ENCODE data around the gene TTC23.

The TTC23 gene

DNA sequence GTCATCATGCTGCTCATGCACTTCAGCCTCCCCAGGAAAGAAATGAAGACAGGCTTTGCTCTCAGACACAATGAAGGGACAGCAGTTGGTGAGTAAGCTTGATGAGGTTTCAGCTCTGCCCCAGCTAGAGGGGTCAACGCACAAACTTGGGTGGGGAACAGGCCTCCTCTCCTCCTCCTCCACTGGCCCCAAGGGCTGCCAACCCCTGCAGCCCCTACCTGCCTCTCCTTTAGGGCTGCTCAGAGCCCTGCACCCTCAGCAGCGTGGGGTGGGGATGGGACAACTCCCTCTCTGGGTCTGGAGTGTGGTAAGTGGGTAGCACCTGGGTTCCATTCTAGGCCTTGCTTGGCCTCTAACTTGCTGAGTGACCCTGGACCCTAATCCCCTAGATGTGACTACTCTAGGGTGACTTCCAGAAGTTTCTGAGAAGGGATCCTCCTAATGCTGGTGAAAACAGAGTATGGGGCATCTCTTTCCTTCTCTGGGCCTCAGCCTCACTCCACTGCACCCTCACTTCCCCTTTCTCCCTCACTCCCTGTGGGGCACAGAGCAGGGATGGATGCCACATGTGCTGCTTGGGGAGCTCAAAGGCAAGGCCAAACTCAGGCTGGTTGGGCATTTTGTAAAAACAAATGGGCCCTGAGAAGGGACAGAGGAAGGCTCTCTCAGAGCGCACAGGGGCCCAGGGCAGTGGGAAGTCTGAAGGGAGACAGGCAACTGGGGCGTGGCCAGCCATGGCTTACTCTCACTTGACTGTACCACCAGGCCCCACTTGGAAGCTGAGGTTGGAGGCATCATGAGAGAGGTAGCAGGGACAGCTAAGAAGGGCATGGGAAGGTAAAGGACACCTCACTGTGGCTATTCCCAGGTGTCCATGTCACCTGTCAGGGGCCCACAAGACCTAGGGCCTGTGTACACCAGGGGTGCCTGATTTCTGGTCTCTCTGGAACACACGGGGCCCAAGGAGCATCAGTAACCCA, 80.5 kb downstream of the TTC23 start:
- in situ Hi-C loops (cut with HindIII; ENCODE audit: low sequenced_read_pairs), result no loop called here

DNA sequence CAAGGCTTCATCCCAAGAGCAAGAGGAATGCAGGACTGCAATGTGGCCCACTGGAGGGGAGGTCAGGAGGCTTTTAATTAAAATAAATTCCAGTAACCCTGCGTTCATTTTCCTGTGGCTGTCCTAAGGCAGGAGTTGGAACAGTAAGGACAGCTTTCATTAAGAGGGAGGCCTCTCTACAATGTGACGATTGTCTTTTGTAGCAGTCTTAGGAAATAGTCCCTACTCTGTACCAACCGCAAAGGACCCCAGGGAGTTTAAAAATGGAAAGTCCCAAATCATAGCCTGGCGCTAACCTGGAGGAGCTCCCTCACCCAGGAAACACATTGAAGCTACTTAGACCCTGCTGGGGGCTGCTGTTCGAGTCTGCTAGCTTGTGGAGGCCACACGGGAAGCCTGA, 81.7 kb downstream of the TTC23 start:
- in situ Hi-C loops (cut with HindIII; ENCODE audit: low sequenced_read_pairs), result no loop called here

DNA sequence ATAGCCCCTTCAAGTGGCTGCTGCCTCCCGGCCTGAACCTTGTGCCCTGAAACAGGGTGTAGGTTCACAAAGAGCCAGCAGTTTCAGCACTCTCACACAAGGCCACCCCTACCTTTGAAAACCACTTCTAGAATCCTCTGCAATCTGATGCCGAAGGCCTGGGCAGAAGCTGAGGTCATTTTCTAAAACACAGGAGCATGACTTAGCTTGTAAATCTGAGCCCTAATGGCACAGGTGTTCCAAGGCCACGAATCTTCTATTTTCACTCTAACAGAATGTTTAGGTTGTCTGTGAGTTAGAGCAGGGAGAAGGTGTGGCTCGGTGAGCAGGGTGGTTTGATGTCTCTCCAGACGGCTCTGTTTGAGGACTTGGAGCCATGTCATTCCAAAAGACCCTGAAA, 82.2 kb downstream of the TTC23 start:
- in situ Hi-C loops (cut with HindIII; ENCODE audit: low sequenced_read_pairs), result no loop called here

DNA sequence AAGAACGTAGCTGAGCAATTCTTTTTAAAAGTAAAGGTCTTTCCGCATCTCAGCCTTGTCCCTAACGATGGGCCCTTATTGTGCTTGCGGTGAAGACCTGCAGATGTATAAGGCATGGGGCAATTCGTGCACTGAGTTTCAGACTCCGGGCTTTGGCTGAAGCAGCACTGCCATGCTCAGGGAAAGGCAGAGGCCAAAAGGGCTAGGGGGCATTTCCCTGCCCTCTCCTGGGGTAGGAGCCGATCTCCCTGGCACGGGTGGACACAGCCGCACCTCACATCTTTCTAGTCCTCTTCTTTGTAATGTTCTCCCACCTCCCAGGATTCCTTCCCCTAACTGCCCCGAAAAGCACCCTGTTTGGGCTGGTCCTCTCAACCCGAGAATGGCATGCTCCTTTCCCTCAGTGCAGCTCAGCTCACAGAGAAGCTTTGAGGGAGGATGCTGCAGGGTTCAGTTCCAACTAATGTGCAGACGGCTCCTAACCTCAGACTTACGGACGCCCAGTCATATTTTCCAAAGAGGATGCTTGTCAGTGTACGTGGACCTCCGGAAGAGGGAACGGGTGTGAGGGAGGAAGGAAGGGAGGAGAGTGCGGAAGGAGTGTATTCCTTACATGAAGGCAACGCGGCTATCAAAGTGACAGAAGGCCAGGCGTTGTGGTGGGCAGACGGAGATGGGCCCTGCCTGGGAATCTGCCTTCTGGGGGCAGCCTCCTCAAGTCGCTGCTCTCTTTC, 83.3 kb downstream of the TTC23 start:
- in situ Hi-C loops (cut with HindIII; ENCODE audit: low sequenced_read_pairs), result no loop called here

DNA sequence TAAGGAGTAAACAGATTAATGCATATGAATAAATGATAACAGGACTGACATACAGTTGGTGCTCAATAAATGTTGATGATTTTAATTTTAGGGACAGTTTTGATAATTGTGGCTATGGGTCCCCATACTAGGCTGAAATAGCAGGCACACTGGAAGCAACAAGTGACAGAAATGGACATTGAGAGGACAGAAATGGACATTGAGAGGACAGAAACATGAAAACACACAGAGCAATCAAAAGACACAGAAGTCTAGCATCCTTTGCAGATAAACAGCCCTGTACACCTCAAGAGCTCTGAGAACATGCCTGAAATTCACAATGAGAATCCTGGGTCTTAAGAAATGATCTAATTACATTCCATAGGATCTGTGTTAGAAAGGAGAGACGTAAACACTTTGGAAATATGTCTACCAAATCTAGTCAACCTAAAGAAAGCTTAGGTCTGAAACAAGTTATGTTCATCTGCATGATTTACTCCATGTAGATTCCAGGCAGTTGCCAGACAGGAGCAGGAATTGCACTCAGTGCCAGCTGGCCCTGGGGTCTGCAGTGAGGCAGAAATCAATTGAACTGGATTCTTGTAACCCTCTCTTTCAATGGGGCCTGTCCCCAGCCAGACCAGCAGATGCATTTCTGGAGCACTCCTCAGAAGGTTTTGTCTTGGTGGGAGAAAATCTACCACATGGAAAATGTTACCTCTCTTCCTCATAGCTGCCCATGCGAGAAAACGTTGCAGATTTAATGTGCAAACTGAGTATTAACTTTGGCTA, 84.2 kb downstream of the TTC23 start:
- in situ Hi-C loops (cut with HindIII; ENCODE audit: low sequenced_read_pairs), result no loop called here

DNA sequence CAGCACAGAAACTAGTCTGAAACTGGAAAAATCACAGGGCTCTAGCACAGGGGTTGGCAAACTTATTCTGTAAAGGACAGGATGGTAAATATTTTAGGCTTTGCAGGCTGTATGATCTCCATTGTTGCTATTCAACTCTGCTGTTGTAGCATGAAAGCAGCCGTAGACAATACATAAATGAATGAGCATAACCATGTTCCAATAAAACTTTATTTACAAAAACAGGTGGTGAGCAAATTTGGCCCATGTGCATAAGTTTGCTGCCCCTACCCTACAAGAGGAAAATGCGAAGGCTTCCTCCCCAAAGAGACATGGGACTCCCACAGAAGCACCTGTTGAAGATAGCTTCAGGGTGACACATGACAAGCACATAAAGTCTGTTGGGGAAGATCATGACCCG, 85.3 kb downstream of the TTC23 start:
- in situ Hi-C loops (cut with HindIII; ENCODE audit: low sequenced_read_pairs), result no loop called here

DNA sequence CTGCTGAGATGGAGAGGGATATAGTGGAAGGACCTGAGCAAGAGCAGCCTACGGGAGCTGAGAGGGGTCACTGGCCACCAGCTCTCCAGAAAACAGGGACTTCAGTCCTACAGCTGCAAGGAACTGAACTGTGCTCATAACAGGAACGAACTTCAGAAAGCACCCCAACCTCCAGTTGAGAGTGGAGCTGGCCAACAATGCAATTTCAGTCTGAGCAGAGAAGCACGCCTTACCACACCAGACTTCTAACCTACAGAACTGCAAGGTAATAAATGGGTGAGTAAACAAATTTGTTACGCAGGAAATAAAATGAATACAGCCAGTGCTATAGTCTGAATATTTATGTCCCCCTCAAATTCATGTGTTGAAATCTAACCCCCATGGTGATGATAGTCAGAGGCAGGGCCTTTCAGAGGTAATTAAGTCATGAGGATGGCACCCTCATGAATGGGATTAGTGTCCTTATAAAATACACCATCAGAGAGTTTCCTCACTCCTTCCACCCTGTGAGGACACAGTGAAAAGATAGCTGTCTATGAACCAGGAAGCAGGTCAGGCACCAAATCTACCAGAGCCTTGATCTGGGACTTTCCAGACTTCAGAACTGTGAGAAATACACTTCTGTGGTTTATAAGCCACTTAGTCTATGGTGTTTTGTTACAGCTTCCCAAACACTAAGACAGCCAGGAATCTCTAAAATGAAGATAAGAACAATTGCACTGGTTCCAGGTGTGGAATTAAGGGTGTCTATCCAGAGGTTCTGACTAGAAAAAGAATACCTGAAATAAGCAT, 85.9 kb downstream of the TTC23 start:
- in situ Hi-C loops (cut with HindIII; ENCODE audit: low sequenced_read_pairs), result no loop called here

DNA sequence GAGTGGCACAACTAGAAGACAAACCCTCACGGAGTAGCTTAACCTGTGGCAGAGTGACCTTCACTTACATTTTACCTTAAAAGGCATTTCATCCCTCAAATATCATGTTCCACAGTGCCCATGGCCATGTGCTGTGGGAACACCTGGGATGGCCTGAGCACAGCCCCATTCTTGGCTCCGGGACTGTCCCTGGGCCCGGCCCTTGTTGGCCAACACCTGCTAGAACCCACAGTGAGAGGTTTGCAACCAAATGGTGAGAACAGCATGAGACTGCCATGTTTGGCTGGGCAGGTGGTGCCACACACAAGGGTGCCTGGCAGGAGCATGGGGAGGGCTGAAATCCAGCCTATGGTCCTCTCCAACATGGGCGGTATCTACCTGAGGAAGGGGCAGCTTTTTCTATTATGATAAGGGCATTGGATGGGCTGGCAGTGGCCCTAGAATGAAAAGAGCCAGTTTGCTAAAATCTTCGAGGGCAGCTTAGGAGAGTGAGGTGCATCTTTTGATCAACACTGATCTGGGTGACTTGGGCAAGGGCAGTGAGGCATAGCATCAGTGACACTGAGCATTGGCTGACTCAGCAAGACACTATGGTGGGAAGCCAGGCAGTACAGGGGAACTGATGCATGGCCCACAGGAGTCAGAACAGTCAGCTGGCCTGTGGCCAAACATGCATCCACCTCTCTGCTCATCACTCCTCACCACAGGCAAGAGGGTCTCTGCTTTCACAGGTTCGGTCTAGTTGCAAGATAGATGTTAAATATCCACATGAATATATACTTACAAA, 90.6 kb downstream of the TTC23 start:
- in situ Hi-C loops (cut with HindIII; ENCODE audit: low sequenced_read_pairs), result loop anchor here (5.0 kb wide), 1 partner anchor 53 kb away; no protein-coding TSS in a partner anchor

DNA sequence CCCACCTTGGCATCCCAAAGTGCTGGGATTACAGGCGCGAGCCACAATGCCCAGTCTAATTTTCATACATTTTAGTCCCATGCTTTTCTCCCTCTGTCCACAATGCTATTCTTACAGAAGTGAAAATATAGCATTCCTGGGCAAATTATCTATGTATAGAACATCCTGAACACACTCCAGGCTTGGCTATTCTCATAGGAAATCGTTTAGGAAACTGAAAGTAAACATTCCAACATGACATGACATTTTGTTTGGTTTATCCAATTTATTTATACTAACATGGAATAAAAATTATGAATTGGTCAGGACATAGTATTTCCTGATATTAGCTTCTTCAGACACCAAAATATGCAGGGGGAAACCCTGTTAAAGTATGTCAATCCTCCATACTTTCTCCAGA, 91.9 kb downstream of the TTC23 start:
- in situ Hi-C loops (cut with HindIII; ENCODE audit: low sequenced_read_pairs), result loop anchor here (5.0 kb wide), 1 partner anchor 55 kb away; no protein-coding TSS in a partner anchor

DNA sequence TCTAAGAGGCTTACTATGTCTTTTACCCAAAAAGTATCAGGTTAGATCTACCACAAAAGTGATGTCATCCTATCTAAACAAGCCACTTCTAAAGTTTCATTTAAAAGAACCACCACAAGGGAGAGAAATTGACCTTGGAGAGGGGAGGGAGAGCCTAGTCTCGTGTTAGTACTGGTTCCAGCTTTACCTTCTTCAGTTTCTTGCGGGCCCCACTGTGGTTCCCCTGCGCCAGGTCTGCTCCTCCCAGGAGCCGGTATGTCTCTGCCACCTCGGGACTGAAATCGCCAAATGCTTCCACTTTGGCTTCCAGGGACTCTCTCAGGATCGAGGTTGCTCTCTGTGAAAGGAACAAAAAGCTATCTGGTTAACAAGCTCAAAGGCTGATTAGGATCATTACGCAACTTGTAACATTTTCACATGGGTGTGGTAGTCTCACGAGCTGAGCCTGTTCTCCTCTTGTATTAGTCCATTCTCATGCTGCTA, 93.4 kb downstream of the TTC23 start:
- in situ Hi-C loops (cut with HindIII; ENCODE audit: low sequenced_read_pairs), result loop anchor here (5.0 kb wide), 1 partner anchor 56 kb away; no protein-coding TSS in a partner anchor

DNA sequence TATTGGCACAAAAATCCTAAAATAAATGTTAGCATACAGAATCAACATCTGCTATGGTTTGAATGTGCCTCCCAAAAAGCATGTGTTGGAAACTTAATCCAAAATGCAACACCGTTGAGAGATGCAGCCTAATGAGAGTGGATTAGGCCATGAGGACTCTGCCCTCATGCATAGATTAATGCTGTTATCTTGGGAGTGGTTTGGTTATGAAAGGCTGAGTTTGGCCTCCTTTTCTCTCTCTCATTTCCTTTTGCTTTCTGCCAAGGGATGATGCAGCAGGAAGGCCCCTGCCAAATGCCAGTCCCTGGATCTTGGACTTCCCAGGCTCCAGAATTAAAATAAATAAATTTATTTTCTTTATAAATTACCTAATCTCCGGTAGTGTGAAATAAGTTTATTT, 95.1 kb downstream of the TTC23 start:
- in situ Hi-C loops (cut with HindIII; ENCODE audit: low sequenced_read_pairs), result no loop called here

DNA sequence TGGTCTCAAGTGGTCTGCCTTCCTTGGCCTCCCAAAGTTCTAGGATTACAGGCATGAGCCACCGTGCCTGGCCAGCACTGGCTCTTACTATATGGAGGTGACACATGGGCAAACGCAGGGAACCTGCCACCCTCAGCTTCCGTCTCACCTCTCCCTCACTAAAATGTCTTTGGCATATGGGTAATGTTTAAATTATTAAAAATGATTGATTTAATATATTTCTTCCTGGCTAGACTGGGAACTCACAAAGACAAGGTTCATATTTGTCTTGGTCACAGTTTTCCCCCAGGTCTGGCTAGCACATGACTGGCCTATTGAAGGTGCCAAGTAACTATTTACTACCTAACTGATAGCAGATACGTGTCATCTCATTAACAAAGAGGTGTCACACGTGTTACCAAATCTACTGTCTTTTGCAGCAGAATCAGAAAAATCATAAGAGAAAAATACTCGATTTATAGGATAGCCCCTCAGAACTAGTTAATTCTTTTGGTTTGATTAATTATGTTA, 96.3 kb downstream of the TTC23 start:
- in situ Hi-C loops (cut with HindIII; ENCODE audit: low sequenced_read_pairs), result no loop called here

DNA sequence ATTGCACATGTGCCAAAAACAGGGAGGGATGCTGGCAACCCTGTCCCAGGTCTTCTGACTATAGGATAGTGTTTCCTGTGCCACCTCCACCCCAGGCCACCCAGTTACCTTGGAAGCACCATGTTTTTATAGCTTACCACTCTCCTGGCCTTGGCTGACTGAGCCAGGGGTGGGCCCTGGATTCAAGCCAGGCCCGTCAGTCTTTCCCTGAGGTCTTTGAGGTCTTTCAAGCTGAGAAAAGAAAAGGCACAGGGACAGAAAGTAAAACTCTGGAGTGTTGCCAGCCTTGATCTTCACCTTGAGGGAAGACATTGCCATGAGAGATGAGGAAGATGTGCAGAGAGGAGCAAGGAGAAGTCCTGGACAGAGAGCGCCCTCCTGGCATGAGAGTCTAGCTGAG, 98.2 kb downstream of the TTC23 start:
- in situ Hi-C loops (cut with HindIII; ENCODE audit: low sequenced_read_pairs), result no loop called here

DNA sequence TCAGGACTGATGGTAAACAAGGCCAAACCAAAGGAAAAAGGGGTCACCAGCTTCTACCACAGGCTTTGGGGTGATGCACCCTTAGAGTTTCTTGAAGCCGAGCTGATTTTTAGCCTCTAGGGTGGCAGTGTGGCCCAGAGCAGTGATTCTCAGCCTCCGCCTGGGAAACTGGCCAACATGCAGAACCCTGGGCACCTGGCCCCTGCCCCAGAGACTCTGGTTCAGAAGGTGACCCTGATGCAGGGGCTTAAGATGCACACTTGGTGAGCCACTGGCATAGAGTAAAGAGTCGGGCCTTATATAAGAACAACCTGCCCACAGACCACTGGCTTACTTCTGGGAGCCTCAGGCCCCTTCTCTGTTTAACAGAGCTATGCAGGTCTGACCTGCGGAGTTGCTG, 100.0 kb downstream of the TTC23 start:
- in situ Hi-C loops (cut with HindIII; ENCODE audit: low sequenced_read_pairs), result no loop called here

DNA sequence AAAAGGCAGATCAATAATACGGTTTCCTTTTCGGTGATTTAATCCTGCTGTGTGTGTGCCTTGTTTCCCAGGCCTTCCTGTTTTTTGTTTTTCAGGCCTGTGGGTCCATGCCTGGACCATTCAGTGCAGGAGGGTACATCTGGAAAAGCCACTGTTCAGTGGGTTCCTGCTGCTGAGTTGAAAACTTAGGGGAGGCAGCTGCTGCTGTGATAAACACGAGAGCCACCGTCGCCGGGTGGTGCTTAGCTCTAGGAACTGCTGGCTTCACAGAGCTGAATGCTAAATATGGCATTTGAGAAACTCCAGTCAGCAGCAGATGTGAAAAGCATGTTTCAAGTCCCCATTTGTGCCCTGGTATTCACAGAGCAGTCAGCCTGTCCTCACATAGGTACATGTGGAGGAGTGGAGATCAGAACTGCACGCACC, 100.5 kb downstream of the TTC23 start:
- in situ Hi-C loops (cut with HindIII; ENCODE audit: low sequenced_read_pairs), result no loop called here

DNA sequence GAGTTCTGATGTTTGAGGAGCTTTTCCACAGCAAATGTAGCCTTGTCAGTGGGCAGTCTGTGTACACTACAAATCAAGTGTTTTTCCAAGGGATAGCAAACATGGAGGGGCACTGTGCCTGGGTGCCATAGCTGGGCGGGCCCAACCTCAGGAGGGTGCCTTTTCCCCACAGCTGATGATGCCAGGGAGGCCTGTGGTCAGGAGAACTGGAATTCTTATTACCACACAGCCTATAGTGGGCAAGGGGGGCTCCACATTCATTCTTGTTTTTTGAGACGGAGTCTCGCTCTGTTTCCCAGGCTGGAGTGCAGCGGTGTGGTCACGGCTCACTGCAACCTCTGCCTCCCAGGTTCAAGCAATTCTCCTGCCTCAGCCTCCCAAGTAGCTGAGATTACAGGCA, 102.7 kb downstream of the TTC23 start:
- in situ Hi-C loops (cut with HindIII; ENCODE audit: low sequenced_read_pairs), result no loop called here

DNA sequence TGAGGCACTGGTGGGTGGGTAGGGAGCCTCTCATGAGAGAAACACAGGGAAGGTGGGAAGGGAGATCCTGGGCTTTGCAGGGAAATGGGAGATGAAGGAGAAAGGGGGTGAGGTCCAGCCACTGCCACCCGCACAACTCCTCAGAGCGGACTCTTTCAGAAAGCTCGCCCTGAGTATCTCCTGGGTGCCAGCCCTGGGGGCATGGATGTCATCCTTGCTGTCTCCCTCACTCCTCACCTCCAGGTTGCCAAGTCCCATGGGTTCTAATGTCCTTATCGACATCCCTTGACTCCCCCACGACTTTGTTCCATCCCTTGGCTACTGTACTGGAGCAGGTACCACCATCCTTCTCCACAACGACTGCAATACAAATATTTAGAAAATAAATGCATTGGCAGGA, 103.6 kb downstream of the TTC23 start:
- in situ Hi-C loops (cut with HindIII; ENCODE audit: low sequenced_read_pairs), result no loop called here

DNA sequence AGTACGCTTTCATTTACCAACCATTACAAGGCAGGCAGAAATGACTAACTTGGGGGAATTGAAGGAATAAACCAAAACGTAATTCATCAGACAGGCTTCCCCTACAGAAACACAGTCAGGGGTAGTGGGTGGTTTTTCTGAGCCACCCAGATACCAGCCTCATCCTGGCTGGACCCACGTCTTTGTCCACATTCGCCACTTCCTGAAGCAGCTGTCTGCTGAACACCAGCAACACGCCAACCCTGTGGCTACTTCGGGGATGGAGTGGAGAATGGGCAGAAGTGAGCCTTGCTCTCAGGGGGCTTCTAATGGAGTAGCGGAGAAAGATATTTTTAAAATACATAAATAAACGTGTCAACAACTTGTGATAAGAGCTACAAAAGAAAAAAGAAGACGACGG, 104.4 kb downstream of the TTC23 start:
- in situ Hi-C loops (cut with HindIII; ENCODE audit: low sequenced_read_pairs), result no loop called here
